A549 (cell line): ENCODE results near the gene ATP5IF1.

Source experiments
- CEBPB ChIP-seq, 2 experiments: fragments of >200 bp in 1 of 2; sonication (Bioruptor Twin) in 1 of 2; formaldehyde crosslinking in 1 of 2; IDR thresholded peaks; 2 replicates each; pipeline ENCODE4 v1.6.1; 2012 to 2016
- MAFK ChIP-seq: fragments of 450-650 bp; IDR thresholded peaks from 2 replicates; pipeline ENCODE4 v1.6.1; 2014; ENCODE audit not compliant: partially characterized antibody
- POLR2A ChIP-seq: IDR thresholded peaks from 2 replicates; pipeline ENCODE4 v1.6.1; 2012; ENCODE audit warnings: mild to moderate bottlenecking, low read length
- POLR2AphosphoS2 ChIP-seq: conservative IDR thresholded peaks from 2 replicates; pipeline ENCODE4 v1.6.1; 2012; ENCODE audit warnings: low read length, improper control_type of control experiment, inconsistent platforms
- RAD21 ChIP-seq, 2 experiments: fragments of >200 bp in 1 of 2; sonication (Bioruptor Twin) in 1 of 2; formaldehyde crosslinking in 1 of 2; IDR thresholded peaks in 1 of 2; conservative IDR thresholded peaks in 1 of 2; 2 replicates in 1 of 2; 3 replicates in 1 of 2; pipeline ENCODE4 v1.6.1; 2012 to 2018; ENCODE audit warnings: inconsistent platforms in 1 of 2
- SMC3 ChIP-seq: fragments of >200 bp; sonication (Bioruptor Twin); formaldehyde crosslinking; IDR thresholded peaks from 3 replicates; pipeline ENCODE4 v1.6.1; 2018; ENCODE audit warnings: inconsistent platforms
- SREBF2 ChIP-seq: fragments of 450-650 bp; IDR thresholded peaks from 2 replicates; pipeline ENCODE4 v1.6.1; 2014; ENCODE audit warnings: mild to moderate bottlenecking, moderate library complexity
- ZFP36 ChIP-seq: fragments of 450-650 bp; IDR thresholded peaks from 2 replicates; pipeline ENCODE4 v1.6.1; 2014; ENCODE audit warnings: borderline replicate concordance; ENCODE audit not compliant: partially characterized antibody
- TF ChIP-seq, protein P1 (sequence below): IDR thresholded peaks from 2 replicates; pipeline ENCODE4 v1.6.1; 2012
- TF ChIP-seq, protein P2 (sequence below): fragments of 200-600 bp; sonication (generic); IDR thresholded peaks from 2 replicates; pipeline ENCODE4 v1.6.1; 2016; ENCODE audit warnings: antibody characterized with exemption, mild to moderate bottlenecking, moderate library complexity
- TF ChIP-seq, protein P3 (sequence below): fragments of >200 bp; sonication (Bioruptor Twin); formaldehyde crosslinking; IDR thresholded peaks from 3 replicates; pipeline ENCODE4 v1.5.1; 2016
- TF ChIP-seq, protein P4 (sequence below): fragments of 250-450 bp; sonication (Bioruptor Pico); IDR thresholded peaks from 2 replicates; pipeline ENCODE4 v1.5.0; 2021; ENCODE audit warnings: mild to moderate bottlenecking, moderate library complexity, borderline replicate concordance

DNA sequence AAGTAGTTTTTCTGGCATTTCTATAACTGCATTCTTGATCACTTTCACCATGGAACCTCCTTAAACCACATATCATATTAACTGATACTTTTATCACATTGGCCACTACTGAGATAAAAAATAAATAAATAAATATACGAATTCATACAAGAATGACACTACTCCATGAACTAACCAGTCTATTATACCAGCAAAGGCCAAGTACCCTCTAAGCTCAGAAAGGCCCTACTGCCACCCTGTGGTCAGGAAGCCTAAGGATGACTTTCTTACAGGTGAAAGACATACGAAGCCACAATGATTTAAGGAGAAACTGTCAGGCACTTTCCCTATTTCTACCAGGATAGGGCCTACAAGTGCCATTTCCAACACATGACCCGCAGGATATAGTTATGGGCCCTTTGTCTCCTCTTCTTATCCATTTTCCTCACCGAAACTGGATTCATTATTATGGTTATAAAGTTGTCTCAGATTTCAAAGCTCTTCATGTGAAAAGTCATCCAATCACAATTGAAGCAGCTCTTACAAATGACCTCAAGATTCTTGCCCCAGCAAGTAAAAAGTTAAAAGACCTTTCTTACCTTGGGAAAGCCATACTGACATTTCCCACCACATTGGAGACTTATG is 27.0 kb upstream of the ATP5IF1 start:
- TF ChIP-seq, protein P1, sequence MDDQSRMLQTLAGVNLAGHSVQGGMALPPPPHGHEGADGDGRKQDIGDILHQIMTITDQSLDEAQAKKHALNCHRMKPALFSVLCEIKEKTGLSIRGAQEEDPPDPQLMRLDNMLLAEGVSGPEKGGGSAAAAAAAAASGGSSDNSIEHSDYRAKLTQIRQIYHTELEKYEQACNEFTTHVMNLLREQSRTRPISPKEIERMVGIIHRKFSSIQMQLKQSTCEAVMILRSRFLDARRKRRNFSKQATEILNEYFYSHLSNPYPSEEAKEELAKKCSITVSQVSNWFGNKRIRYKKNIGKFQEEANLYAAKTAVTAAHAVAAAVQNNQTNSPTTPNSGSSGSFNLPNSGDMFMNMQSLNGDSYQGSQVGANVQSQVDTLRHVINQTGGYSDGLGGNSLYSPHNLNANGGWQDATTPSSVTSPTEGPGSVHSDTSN, result no peak
- no peak for TF ChIP-seq POLR2A
- TF ChIP-seq, protein P2, sequence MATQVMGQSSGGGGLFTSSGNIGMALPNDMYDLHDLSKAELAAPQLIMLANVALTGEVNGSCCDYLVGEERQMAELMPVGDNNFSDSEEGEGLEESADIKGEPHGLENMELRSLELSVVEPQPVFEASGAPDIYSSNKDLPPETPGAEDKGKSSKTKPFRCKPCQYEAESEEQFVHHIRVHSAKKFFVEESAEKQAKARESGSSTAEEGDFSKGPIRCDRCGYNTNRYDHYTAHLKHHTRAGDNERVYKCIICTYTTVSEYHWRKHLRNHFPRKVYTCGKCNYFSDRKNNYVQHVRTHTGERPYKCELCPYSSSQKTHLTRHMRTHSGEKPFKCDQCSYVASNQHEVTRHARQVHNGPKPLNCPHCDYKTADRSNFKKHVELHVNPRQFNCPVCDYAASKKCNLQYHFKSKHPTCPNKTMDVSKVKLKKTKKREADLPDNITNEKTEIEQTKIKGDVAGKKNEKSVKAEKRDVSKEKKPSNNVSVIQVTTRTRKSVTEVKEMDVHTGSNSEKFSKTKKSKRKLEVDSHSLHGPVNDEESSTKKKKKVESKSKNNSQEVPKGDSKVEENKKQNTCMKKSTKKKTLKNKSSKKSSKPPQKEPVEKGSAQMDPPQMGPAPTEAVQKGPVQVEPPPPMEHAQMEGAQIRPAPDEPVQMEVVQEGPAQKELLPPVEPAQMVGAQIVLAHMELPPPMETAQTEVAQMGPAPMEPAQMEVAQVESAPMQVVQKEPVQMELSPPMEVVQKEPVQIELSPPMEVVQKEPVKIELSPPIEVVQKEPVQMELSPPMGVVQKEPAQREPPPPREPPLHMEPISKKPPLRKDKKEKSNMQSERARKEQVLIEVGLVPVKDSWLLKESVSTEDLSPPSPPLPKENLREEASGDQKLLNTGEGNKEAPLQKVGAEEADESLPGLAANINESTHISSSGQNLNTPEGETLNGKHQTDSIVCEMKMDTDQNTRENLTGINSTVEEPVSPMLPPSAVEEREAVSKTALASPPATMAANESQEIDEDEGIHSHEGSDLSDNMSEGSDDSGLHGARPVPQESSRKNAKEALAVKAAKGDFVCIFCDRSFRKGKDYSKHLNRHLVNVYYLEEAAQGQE, result no peak
- TF ChIP-seq, protein P3, sequence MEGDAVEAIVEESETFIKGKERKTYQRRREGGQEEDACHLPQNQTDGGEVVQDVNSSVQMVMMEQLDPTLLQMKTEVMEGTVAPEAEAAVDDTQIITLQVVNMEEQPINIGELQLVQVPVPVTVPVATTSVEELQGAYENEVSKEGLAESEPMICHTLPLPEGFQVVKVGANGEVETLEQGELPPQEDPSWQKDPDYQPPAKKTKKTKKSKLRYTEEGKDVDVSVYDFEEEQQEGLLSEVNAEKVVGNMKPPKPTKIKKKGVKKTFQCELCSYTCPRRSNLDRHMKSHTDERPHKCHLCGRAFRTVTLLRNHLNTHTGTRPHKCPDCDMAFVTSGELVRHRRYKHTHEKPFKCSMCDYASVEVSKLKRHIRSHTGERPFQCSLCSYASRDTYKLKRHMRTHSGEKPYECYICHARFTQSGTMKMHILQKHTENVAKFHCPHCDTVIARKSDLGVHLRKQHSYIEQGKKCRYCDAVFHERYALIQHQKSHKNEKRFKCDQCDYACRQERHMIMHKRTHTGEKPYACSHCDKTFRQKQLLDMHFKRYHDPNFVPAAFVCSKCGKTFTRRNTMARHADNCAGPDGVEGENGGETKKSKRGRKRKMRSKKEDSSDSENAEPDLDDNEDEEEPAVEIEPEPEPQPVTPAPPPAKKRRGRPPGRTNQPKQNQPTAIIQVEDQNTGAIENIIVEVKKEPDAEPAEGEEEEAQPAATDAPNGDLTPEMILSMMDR, result peak; percentile 79
- no peak for TF ChIP-seq POLR2AphosphoS2
- TF ChIP-seq, protein P4, sequence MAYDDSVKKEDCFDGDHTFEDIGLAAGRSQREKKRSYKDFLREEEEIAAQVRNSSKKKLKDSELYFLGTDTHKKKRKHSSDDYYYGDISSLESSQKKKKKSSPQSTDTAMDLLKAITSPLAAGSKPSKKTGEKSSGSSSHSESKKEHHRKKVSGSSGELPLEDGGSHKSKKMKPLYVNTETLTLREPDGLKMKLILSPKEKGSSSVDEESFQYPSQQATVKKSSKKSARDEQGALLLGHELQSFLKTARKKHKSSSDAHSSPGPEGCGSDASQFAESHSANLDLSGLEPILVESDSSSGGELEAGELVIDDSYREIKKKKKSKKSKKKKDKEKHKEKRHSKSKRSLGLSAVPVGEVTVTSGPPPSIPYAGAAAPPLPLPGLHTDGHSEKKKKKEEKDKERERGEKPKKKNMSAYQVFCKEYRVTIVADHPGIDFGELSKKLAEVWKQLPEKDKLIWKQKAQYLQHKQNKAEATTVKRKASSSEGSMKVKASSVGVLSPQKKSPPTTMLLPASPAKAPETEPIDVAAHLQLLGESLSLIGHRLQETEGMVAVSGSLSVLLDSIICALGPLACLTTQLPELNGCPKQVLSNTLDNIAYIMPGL (CRISPR knock-in tag), result no peak
- no peak for TF ChIP-seq SREBF2
- TF ChIP-seq ZFP36, result no peak
- peak; percentile 84 for TF ChIP-seq SMC3
- TF ChIP-seq MAFK, result no peak
- no peak for TF ChIP-seq CEBPB (IDR thresholded peaks at IDR 0.05)
- TF ChIP-seq RAD21 (conservative IDR thresholded peaks at IDR 0.05 in 1 of 2, IDR thresholded peaks at IDR 0.05 in 1 of 2), result peak; percentile 87 to 88
